Esophagus squamous epithelium (tissue), 4 donors: ENCODE results near the gene TLDC2.

Source experiments
- CTCF ChIP-seq, 6 experiments: fragments of 450-650 bp in 4 of 6; fragments of 200-600 bp in 2 of 6; sonication (generic) in 2 of 6; IDR thresholded peaks; one replicate each; pipeline ENCODE4 v1.5.1; 2016 to 2019; ENCODE audit warnings: antibody characterized with exemption in 6 of 6, mild to moderate bottlenecking in 4 of 6, moderate library complexity in 4 of 6
- POLR2A ChIP-seq, 4 donors: fragments of 450-650 bp; IDR thresholded peaks; one replicate each; pipeline ENCODE4 v1.6.1; 2017; ENCODE audit warnings: antibody characterized with exemption in 4 of 4, mild to moderate bottlenecking in 4 of 4, moderate library complexity in 3 of 4

GRCh38 chr20:36875702-36876472 lies at the start of gene TLDC2:
- TF ChIP-seq POLR2A (IDR thresholded peaks at IDR 0.05), result no peak
- TF ChIP-seq CTCF (IDR thresholded peaks at IDR 0.05), result no peak
